ENCODE data around the gene LMAN2L.

The LMAN2L gene

DNA sequence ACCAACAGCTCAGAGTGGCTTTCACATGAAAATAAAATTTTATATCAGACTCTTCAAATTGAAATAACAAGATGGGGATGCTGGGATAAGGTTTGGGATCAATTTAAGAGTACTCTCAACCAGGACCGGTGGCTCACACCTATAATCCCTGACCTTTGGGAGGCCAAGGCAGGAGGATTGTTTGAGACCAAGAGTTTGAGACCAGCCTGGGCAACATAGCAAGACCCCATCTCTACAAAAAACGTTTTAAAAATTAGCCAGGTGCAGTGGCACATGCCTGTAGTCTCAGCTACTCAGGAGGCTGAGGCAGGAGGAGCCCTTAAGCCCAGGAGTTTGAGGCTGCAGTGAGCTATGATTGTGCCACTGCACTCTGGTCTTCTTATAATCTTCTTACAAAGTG is 2.6 kb downstream of the LMAN2L start:
- 0 out of 2 replicates have a peak, but pooled peaks cover 5% of the 10 kb centered on the region for H3K36me3 ChIP-seq (ENCODE audit: insufficient read depth)
- H3K4me3 ChIP-seq (IDR thresholded peaks at IDR 0.05; ENCODE audit: insufficient read depth, low read depth, low read length): no peak overlapping the region
- H3K9ac ChIP-seq: no peak overlapping the region
- no peak overlapping the region for H3K4me2 ChIP-seq
- no peaks in the 10 kb centered on the region for H4K20me1 ChIP-seq (ENCODE audit: insufficient read depth)
- H3K4me1 ChIP-seq (ENCODE audit: low read depth, poor library complexity, severe bottlenecking): peaks cover 19% of the 10 kb centered on the region
- peaks cover 15% of the 10 kb centered on the region; the same call in 1 of the 2 replicates for H3K79me2 ChIP-seq (ENCODE audit: insufficient read depth, low read depth)
- no peak overlapping the region for H3K27ac ChIP-seq
- no peaks in the 10 kb centered on the region for H3K27me3 ChIP-seq (ENCODE audit: insufficient read depth, low read depth)
- TF ChIP-seq, protein P1, sequence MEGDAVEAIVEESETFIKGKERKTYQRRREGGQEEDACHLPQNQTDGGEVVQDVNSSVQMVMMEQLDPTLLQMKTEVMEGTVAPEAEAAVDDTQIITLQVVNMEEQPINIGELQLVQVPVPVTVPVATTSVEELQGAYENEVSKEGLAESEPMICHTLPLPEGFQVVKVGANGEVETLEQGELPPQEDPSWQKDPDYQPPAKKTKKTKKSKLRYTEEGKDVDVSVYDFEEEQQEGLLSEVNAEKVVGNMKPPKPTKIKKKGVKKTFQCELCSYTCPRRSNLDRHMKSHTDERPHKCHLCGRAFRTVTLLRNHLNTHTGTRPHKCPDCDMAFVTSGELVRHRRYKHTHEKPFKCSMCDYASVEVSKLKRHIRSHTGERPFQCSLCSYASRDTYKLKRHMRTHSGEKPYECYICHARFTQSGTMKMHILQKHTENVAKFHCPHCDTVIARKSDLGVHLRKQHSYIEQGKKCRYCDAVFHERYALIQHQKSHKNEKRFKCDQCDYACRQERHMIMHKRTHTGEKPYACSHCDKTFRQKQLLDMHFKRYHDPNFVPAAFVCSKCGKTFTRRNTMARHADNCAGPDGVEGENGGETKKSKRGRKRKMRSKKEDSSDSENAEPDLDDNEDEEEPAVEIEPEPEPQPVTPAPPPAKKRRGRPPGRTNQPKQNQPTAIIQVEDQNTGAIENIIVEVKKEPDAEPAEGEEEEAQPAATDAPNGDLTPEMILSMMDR (conservative IDR thresholded peaks at IDR 0.05; ENCODE audit: low read depth, low read length): no peak
- H2AFZ ChIP-seq (ENCODE audit: low read depth): no peak overlapping the region

DNA sequence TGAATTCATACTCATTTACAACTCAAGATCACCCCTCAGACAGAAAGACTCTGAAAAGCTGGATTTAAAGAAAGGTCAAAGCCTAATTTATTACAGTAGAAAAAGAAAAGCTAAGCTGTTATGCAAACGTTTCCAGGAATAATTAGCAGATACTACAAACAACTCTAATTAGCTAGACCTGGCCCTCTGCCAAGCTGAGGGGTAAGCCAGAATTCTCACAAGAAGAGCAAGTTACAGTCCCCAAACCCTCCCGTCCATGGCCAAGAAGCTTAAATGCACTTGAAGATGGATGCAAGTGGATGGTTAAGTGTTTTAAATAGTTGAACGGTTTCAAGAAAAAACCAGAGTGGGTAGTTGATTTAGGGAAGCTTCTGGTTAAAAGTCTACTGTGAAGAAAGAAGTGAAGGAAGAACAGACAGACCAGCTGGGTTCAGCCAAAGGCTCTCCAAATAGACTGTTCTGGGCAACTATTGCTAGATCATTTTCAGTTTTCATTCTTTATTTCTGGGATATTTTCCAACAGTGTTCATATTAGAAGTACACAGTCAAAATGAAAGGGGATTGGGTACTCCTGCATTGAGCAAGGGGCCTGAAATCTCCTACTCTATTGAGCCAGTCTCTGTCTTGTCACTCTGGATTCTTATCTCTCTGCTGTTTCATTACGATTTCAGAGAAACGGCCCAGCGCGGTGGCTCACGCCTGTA is 4.8 kb downstream of the LMAN2L start:
- no peak overlapping the region for H3K27ac ChIP-seq
- H3K4me1 ChIP-seq (ENCODE audit: low read depth, poor library complexity, severe bottlenecking): peaks cover 19% of the 10 kb centered on the region
- H3K27me3 ChIP-seq (ENCODE audit: insufficient read depth, low read depth): no peaks in the 10 kb centered on the region
- TF ChIP-seq, protein P1 (conservative IDR thresholded peaks at IDR 0.05; ENCODE audit: low read depth, low read length): no peak
- no peak overlapping the region for H3K4me3 ChIP-seq (IDR thresholded peaks at IDR 0.05; ENCODE audit: insufficient read depth, low read depth, low read length)
- H4K20me1 ChIP-seq (ENCODE audit: insufficient read depth): no peaks in the 10 kb centered on the region
- H3K79me2 ChIP-seq (ENCODE audit: insufficient read depth, low read depth): peaks cover 15% of the 10 kb centered on the region; the same call in 1 of the 2 replicates
- no peak overlapping the region for H2AFZ ChIP-seq (ENCODE audit: low read depth)
- H3K9ac ChIP-seq: no peak overlapping the region
- 0 out of 2 replicates have a peak, but pooled peaks cover 5% of the 10 kb centered on the region for H3K36me3 ChIP-seq (ENCODE audit: insufficient read depth)
- no peak overlapping the region for H3K4me2 ChIP-seq

DNA sequence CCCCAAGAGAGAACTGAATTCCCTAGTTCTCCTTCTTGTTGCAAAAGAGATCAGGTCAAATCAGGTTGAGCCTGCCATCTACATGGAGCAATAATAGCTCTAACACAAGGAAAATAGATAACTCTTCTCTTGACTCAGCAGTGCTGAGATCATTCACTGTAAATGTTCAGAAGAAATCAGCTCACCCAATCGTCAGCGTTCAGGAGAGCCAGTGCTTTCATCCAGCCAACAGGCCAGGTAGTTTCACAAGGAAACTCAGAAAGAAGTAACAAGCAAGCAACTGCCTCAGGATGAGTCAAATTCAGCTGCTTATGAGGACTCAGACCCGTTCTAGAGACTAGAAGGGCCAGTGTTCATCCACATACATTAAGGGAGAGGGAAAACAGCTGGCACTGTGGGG is 5.9 kb downstream of the LMAN2L start:
- H3K4me2 ChIP-seq: no peak overlapping the region
- peaks cover 15% of the 10 kb centered on the region for H3K4me1 ChIP-seq (ENCODE audit: low read depth, poor library complexity, severe bottlenecking)
- peaks cover 7% of the 10 kb centered on the region; the same call in 1 of the 2 replicates for H3K79me2 ChIP-seq (ENCODE audit: insufficient read depth, low read depth)
- no peaks in the 10 kb centered on the region for H3K27me3 ChIP-seq (ENCODE audit: insufficient read depth, low read depth)
- TF ChIP-seq, protein P1 (conservative IDR thresholded peaks at IDR 0.05; ENCODE audit: low read depth, low read length): no peak
- H2AFZ ChIP-seq (ENCODE audit: low read depth): no peak overlapping the region
- H3K36me3 ChIP-seq (ENCODE audit: insufficient read depth): 0 out of 2 replicates have a peak, but pooled peaks cover 5% of the 10 kb centered on the region
- H3K9ac ChIP-seq: no peak overlapping the region
- H3K4me3 ChIP-seq (IDR thresholded peaks at IDR 0.05; ENCODE audit: insufficient read depth, low read depth, low read length): no peak overlapping the region
- H4K20me1 ChIP-seq (ENCODE audit: insufficient read depth): no peaks in the 10 kb centered on the region
- no peak overlapping the region for H3K27ac ChIP-seq

DNA sequence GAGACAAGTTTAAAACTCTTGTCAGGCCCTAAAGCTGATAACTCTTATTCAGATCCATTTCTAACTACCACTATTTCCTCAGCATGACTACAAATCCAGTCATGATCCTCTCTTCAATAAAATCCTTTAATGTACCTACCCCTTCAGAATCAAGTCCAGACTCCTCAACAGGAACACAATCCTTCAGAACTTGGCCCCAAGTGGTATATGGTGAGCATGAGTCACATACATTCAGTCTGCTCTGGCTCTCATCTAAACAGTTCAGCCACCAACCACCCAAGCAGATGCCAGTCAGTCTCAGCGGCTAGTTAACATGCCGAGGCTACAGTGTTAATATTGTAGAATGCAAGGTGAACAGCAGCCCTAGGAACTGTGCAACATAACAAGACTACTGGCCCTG is 9.7 kb downstream of the LMAN2L start:
- TF ChIP-seq, protein P1 (conservative IDR thresholded peaks at IDR 0.05; ENCODE audit: low read depth, low read length): no peak
- no peak overlapping the region for H2AFZ ChIP-seq (ENCODE audit: low read depth)
- H3K36me3 ChIP-seq (ENCODE audit: insufficient read depth): peaks cover 14% of the 10 kb centered on the region; the same call in 1 of the 2 replicates
- H3K79me2 ChIP-seq (ENCODE audit: insufficient read depth, low read depth): no peaks in the 10 kb centered on the region
- no peak overlapping the region for H3K4me3 ChIP-seq (IDR thresholded peaks at IDR 0.05; ENCODE audit: insufficient read depth, low read depth, low read length)
- H3K9ac ChIP-seq: no peak overlapping the region
- no peaks in the 10 kb centered on the region for H4K20me1 ChIP-seq (ENCODE audit: insufficient read depth)
- no peak overlapping the region for H3K4me2 ChIP-seq
- no peaks in the 10 kb centered on the region for H3K27me3 ChIP-seq (ENCODE audit: insufficient read depth, low read depth)
- H3K27ac ChIP-seq: no peak overlapping the region
- no peaks in the 10 kb centered on the region for H3K4me1 ChIP-seq (ENCODE audit: low read depth, poor library complexity, severe bottlenecking)

Measured in KMS-11 (cell line).